DMS79 (cell line): ENCODE measurements around the gene TRIP13.
A peak's percentile ranks its signal among the peaks of the same experiment; 100 is the strongest.
"Not testable (repeated sequence)": the region's sequence is repeated elsewhere in the genome, so short reads cannot be mapped to it uniquely, and the experiment has no call there.

Experiments used
- DNase-seq: peaks from one replicate; lab custom pipeline; 2025; lab: John Stamatoyannopoulos, UW

The TRIP13 gene

DNA sequence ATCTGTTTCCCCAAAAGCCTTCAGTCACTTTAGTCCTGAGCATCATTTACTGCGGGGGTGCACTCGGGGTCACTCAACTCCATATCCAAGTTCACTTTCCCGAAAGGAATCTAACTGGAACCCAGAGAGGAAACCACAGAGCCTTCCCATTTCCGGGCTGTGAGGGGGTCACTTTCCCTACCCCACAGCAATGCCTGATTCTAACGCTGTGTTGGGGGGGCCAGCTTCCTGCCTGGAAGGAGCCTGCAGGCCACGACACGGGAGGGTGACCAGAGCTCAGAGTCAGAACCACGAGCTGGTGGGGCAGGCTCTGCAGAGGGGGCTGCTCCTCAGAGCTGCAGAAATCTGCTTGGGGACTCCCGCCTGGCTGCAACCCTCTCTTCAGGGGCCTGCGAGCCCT is 20.4 kb upstream of the TRIP13 start:
- no peak for DNase-seq

DNA sequence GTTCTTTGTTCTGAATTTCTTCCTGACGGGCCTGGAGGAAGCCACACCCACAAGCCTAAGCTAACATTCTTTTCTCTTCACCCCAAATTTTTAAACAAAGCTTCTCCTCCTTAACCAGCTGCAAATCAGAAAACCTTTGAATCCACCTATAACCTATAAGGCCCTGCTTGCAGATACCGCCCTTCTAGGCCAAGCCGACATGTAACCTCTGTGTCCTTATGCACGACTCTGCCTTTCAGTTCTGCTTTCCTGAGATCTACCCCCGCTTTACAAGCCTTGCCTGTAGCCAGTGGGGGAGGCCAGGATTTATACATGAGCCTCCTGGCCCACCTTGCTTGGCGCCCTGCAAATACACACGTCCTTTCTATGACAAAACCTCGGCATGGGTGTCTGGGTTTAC is 19.4 kb upstream of the TRIP13 start:
- DNase-seq, result no peak

DNA sequence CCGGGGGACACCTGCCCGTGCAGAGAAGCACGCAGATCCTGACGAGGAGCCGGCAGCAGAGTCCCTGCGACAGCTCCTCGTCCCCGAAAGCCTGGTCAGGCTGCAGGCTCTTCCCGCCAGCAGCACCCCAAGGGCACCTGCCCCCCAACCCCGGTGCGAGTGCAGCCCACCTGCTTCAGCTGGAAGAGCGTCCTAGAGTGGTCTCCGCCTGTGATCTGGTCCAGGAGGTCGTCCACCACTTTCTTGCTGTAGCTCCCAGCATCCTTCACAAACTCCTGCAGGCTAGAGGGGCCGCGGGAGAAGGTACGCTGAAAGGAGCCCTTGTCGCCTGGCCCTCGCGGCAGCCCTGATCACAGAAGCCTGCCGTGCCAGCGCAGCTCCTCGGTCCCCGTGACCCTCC is 16.8 kb upstream of the TRIP13 start:
- no peak for DNase-seq

DNA sequence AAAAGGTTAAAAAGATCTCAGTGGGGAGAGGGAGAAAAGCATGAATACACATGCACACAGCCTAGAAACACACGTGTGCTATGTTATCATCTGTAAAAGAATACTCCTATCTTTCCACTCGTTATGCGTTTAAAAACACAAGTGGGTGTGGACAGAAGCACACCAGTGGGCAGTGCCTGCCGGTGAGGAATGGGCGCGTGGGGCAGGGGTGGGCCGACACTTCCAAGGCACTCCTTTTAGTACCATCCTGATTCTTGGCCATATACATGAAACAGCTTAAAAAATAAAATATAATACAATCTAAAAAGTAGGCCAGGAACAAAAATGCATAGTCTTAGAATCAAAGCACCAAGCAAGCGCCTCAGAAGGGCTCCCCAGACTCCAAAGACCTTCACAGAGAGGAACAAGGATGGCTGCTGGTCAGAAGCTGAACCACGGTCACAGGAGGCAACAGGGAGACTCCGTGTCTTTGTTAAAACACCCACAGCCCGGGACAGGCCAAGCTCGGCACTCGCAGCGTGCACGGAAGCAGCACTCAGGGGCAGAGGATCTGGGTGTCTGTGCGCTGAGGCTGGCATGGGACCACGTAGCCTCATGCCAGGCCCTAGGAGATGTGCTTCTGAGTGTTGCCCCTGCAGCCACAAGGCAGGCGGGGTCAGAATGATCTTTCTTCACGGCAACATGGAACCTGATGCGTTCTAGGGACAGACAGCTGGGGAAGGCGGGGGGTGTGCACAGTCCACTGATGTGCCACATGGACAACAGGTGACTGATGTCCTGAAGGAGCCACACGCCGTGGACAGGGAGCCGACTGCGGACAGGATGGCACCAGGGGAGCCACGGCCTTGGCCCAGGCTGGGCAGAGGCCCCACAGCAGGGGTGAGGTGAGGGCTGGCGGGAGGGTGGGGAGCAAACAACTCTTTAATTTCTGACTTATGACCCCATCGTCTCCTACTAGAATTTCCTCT is 16.0 kb upstream of the TRIP13 start:
- DNase-seq, result no peak

DNA sequence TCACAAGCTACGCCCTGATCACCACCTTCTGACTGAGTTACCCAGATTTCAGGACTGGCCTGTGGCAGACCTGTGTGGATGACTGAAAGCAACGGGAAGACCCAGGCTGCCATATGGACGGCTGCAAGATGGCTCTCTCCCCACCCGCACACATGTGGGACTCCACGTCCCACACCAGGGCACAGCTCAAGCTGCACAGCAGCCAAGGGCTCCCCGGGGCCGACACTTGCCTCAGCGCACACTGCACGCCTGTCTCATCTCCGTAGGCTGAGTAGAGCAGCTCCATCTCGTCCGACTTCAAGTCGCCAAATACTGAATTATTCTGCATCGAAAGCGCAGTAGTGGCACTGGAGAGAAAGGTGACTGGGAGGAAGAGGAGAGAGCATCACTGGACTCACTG is 14.6 kb upstream of the TRIP13 start:
- no peak for DNase-seq

DNA sequence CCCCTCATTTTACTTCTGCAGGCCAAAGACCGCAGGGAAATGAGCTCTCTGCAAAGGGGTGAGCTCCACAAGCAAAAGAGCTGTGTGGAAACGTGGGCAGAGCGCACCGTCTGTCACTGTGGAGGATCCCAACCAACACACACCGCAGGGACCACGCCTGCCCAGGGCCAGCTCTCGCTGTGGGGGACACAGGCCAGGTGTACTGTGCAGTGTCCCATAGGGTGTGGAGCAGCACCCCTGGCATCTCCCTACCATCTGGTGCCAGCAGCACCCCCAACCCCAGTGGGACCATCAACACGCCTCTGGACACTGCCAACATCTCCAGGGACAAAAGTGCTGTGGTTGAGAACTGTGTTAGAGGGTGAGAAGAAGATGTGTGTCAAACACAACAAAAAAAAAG is 14.0 kb upstream of the TRIP13 start:
- not testable (repeated sequence) for DNase-seq

DNA sequence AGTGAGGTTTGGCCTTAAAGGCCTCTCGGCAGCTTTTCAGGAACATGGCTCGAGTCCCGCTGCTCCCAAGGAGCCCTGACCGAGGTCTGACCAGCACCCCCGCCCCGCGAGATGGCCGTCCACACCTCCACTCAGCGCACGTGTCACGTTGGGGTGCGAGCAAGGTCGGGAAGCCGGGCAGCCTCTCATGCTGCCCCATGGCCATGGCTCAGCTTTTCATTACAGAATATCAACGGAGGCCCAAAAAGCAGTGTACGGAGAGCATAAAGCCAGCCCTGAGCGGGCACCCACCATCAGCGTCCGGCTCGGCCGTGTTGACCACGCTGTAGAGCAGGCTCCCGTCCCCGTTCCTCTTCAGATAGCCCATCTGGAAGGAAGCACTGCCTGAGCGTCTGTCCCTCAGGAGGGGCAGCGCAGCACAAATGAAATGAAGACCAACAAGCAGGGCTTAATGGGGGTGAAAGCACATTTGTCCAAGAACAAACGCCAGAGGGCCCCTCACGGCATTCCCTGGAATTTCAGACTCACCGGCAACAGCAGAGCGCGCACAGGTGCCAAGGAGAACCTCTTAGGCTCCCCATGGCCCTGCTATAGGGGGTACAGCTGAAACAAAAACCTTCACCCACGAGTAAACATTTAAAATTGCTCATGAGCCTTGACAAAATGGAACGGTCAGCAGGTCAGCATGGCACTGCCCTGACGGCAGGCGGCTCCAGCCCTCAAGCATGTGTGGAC is 11.7 kb upstream of the TRIP13 start:
- no peak for DNase-seq

DNA sequence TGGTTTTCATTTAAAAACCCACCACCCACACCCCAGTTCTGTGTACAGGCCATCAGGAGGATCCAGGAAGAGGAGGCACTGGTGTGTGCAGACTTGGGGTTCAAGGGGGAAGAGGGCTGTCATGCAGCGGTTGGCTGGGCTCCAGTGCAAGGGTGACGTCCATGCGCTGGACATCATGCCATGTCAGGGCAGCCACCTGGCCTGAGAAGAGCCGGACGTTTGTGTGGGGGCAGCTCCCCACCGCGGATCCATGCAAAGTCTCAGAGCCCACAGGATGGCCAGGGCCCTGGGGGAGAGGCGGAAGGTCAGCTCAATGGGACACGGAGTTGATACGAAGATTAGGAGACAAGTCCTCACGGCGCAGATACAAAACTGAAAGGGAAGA is 11.1 kb upstream of the TRIP13 start:
- no peak for DNase-seq

DNA sequence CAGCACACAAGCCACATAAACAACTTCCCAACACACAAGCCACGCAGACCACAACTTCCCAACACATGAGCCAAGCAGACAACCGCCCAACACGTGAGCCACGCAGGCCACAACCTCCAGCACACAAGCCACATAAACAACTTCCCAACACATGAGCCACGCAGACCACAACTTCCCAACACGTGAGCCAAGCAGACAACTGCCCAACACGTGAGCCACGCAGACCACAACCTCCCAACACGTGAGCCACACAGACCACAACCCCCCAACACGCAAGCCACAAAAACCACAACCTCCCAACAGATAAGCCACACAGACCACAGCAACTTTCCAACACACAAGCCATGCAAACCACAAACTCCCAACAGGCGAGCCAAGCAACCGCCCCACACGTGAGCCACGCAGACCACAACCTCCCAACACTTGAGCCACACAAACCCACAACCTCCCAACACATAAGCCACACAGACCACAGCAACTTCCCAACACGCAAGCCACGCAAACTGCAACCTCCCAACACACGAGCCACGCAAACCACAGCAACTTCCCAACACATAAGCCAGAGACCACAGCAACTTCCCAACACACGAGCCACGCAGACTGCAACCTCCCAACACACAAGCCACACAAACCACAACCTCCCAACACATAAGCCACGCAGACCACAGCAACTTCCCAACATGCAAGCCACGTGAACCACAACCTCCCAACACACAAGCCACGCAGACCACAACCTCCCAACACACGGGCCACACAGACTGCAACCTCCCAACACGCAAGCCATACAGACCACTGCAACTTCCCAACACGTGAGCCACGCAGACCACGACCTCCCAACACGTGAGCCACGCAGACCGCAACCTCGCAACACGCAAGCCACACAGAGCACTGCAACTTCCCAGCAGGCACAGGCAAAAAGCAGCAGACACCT is 10.2 kb upstream of the TRIP13 start:
- no peak for DNase-seq

DNA sequence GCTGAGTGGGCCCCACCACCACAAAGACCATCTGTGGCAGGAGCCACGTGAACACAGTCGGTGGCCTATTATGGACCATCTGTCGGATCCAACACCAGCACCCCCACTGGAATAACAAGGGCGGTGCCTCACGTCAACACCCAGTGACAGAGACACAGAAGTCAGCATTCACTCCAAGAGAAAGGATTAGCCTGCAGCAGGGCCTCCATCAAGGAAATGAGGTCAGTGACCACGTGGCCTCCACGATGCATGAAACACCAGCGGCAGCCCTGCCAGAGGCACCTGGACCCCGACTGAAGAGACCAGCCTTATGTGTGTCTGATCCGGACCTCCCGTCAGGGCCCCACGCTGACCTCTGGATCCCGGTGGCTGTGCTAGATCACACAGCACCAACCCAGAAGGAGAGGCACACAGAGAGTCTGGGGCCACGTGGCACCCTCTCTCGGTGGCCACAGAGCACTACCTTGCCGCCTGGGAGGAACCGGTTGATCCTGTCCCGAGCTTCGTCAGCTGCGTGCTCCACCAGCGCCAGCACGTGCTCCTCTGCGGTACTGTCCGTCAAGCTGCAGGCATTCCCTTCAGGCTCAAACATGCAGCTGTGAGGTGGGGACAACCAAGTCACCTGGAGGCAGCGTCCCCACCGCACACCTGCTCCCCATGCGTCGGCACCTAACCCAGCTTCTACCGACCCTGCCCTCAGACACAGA is 9.1 kb upstream of the TRIP13 start:
- DNase-seq, result no peak

DNA sequence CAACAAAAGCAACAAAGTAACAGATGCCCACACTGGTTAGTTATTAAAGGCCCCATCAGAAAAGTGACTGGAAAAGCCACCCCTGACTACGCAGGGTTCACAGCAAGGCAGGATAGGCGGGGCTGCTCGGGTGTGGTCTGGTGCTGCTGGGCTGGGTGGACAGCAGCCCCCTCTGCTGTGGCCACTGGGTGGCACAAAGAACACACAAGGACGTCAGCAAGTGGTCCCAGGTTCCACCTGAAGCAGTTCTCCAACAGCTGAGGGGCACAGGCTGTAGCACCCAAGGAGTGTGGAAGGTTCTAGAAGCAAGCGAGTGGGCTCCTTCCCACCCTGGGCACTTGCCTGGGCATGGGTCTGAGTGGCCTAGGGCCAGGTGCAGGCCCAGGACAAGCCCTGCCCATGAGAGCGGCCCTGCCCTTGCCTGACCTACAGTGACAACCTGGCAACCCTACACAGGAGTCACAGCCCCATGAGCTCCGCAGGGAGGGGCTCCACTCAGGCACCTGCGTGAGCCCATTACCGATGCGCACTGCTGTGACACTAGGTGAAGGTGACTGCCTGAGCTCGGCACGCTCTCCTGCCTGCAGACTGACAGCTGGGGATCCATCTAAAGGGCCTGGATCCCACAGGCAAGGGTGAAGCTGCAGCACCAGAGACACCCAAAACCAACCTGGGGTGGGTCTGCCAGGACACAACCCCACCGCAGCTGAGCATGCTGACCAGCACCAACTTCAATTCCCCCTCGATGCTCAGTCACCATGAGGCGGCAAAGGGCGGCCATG is 8.1 kb upstream of the TRIP13 start:
- DNase-seq, result no peak

DNA sequence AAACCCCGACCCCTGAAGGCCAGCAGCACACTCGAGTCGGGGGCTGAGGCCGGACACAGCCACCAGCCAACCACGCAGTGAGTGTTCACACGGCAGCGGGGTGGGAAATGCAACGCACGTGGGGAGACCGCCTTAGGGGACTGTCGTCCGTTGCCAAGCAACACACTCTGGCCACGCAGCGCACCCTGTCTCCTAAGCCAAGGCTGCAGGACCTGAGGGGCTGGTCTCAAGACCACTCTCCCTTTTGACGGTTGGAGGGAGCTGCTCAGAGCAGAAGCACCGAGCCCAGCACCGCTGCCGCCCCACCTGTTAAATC is 7.6 kb upstream of the TRIP13 start:
- DNase-seq, result no peak

DNA sequence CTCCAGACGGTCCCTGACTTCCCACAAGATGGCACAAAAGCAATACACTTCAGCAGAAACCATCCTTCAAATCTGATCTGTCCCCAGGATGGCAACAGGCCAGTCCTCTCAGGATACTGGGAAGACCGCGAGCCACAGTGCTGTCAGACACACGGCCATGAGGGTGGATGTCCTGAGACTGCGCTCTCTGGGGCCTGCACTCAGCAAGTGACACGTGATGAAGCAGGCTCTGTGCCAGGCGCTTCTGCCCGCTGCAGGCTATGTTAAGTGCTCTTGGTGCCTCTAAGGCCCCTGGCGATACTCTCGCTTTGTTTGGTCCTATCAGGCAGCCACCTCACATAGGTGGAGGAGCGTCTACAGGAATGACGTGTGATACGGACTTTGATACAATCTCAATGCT is 7.2 kb upstream of the TRIP13 start:
- peak; percentile 97 for DNase-seq

DNA sequence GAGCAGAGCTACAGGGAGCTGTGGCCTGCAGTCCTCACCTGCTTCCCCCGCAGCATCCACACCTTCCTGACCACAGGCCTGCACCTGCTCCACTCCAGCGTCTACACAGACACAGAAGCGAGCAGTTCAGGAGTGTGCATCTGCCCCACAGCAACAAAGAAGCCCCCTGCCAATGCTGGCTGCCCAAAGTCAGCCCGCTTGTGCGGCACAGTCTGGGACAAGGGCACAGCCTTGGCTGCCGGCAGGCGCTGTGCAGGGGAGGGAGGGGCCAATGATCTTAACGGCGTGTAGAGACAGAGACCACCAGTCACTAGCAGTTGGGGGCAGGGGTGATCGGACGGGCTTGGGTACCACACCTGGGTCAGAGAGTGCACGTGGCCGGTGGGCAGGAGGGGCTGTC is 6.6 kb upstream of the TRIP13 start:
- DNase-seq, result no peak

DNA sequence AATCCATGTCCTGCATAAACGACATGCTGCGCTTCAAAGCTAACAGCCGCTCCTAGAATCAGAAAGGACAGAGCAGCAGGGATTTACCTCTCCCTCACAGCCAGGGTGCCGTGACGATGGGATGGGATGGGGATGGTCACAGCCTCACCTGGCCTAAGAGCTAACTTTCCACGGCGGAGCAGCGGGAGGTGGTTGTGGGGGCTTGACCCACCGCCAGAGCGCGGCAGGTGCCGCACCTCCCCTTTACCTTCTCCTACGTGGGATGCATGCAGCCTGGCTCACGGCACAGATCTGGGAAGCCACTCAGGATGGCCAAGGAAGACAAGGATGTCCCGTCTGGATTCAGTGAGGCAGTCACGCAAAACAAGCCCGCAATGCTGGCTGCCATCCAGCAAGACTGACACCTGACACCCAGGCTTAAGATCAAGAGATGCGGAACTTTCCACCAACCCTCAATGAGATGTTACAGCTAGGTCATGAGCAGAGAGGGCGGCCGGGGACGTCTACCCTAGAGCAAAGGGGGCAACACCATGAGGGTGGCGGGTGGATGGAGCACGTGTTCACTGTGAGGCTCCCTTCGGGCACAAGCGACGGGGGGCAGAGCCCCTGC is 5.9 kb upstream of the TRIP13 start:
- DNase-seq, result peak; percentile 14

DNA sequence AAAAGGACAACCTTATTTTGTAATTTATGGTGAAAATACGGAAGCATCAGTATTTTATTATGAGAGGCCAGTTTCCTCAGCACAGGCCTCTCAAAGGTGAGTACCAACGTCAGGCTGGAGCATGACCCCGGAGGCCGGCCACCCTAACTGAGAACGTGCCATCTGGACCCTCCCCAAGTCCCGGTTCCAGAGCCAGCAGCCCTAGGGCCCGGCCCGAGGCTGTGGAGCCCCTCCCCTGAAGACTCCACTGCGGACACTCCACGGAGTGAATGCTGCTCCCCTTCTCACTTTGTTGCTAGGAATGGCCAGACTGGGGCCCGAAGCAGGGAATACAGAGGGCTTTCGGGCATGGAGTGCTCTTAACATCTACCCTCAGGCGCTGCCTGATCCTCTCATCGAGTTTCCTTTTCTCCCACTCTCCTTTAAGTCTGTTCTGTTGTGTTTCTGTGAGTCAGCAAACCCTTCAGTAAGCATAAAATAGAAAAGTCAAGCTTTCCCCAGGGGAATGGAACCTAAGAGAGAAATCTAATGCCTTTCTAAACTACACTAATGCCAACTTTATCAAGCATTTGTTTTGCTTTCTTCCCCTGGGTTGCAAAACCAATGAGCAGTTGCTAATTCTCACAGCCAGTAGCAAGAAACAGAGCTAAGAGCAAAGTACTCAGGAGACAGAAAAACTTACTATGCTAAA is 4.6 kb upstream of the TRIP13 start:
- peak; percentile 60 for DNase-seq

DNA sequence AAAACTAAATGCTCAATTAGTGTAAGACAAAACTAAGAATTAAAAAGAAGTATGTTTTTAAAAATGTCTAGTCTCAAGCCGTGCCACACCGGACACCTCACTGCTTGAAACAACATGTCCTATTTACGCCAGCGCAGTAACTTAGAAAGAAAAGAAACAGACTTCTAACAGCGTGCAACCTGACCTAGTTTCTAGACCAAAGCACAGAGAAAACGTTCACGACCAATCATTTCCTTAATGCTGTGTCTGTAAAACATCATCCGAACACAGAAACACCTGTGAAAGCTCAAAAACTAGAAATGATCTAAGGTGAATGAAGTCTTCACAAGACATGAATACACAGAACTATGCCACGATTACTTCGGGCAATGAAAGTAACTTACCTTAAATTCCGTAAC is 4.0 kb upstream of the TRIP13 start:
- DNase-seq, result no peak

DNA sequence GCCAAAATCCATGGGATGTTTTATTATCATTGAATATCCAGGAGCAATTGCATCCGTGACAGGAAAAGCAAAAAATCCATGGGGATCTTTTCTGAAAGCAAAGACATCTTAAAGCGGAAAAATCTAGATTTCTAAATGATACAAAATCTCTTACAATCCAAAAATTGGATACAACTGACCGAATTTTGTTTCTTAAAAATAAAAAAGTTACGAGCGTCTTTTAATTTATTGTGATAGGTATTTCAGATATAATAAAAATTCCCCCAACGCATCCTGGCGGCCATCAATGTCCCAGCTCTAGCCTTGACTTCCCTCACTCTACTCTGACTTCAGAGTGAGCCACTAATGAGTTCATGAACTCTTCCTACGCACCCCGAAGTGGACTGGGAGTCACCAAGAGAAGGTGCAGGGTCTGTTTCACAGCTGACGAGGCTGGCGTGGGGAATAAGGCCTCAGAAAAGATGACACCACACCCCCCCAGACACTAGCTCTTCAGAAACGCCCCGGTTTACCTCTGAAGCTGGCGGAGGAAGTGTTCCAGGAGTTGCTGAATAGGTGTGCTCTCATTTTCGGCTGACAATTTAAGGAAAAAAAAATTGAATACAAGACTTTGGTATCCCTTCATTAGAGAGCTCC is 3.5 kb upstream of the TRIP13 start:
- DNase-seq, result no peak

DNA sequence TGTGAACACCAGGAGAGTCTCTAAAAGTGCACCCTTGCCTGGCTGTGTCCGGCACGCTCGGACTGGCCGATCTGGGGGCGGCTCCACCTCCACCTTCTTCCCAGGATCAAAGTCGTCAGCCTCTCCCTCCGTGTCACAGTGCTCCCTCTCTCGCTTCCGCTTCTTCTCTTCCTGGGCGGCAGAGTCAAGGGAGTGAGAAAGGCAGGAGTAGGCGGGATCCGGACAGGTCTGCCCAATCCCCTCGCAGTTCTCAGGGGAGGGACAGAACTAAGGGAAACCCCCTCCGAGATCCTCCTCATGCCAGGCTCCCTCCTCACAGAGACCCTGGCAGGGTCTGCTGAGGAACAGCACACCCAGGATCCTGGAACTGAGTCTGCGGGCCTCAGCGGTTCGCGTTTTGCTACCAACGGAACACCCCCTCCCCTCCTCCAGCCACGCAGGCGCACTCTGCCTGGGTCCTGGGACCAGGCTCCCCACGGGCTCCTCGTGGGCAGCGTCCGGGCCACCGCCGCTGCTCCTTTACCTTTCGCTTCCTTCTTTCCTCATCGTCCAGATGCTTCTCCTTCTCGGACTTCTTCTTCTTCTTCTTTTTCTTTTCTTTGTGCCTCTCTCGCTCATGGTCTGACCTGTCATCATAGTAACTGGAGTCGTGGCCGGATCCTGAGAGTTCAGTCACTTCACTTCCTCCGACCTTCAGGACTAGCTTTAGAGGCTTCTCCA is 1.4 kb upstream of the TRIP13 start:
- no peak for DNase-seq
